COLO829 (cell line): ENCODE measurements around the gene PRKACA.
A peak's percentile ranks its signal among the peaks of the same experiment; 100 is the strongest.
"Not testable (repeated sequence)": the region's sequence is repeated elsewhere in the genome, so short reads cannot be mapped to it uniquely, and the experiment has no call there.

Experiments used
- DNase-seq: peaks from one replicate; pipeline ENCODE4 v3.0.0; 2012; ENCODE audit warnings: low spot score

PRKACA gene

DNA sequence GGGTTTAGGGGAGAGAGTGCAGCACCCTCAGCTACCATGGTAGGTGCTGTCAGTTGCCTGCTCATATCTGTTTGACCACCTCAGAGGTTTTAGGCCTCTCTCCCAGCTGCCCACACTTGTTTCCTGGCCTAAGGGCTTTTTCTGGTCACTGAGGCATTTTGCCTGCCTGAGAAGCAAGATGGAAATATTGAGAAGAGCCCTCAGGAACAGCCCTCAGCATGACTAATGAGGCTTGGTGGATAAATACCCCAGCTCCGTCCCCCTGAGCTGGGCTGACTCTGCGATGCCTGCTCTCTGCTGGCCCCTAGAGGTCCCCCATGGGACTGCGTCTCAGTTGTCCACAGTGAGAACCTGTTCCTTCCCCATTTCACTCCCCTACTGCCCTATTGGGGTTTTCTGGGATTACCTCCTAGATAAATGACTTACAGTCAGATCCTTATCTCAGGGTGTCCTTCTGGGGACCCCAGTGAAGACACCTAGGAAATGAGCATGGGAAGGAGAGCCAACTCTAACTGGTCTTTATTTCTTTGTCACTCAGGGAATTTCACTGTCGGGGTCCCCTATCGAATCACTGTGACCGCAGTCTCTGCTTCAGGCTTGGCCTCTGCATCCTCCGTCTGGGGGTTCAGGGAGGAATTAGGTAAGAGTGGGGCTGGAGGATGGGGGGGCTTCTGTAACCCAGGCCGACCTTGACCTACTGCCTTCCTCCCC lies 69.0 kb downstream of the PRKACA start:
- peak; percentile 52 for DNase-seq

DNA sequence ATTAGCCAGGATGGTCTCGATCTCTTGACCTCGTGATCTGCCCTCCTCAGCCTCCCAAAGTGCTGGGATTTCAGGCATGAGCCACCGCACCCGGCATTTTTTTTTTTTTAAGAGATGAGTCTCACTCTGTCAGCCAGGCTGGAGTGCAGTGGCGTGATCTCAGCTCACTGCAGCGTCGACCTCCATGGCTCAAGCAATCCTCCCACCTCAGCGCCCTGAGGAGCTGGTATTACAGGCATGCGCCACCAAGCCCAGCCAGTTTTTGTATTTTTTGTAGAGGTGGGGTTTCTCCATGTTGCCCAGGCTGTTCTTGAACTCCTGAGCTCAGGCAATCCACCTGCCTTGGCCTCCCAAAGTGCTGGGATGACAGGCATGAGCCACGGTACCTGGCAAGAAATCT lies 69.7 kb downstream of the PRKACA start:
- DNase-seq, result not testable (repeated sequence)

DNA sequence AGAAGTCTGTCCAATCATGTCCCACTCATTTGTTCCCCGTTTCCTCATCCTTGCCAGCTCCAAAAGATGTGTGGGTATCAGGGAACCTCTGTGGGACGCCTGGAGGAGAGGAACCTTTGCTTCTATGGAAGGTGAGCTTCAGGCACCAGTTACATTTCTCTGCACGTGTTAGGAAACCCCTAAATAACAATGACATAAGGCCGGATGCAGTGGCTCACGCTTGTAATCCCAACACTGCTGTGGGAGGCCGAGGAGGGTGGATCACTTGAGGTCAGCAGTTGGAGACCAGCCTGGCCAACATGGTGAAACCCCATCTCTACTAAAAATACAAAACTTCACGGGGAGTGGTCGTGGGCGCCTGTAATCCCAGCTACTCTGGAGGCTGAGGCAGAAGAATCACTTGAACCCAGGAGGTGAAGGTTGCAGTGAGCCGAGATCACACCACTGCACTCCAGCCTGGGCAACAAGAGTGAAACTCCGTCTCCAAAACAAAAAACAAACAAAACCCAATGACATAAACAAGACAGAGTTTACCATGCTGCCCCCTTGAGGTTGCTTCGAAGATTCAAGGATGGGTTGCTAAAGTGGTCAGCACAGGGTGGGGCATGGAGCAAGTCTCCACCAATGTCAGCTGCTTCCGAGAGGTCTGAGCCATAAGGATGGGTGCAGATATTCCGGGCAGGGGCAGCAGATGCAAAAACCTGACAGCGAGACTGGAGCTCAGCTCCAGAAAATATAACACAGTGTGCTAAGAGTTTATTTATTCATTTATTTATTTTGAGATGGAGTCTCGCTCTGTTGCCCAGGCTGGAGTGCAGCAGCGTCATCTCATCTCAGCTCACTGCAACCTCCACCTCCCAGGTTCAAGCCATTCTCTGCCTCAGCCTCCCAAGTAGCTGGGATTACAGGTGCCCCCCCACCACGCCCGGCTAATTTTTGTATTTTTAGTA lies 74.6 kb downstream of the PRKACA start:
- DNase-seq, result peak; percentile 60
